HCT116 (cell line): Measurements from ENCODE around the gene SLC25A47. TPM values are rescaled to one million over a fixed set of nuclear protein-coding genes. Genes with fewer than 3 reads are reported as not detected.

Source experiments
- ATAC-seq: fragments of 200-7000 bp; cut with Tn5 transposase; 2 replicates; pipeline ENCODE4 v1.9.1; 2020; ENCODE audit warnings: mild to moderate bottlenecking, moderate library complexity
- BruUV-seq: library from RNA; stranded (reverse); fragments of 400-500 nt; replicated peaks from 2 replicates; lab custom pipeline; 2021; lab: Mats Ljungman, UMichigan
- CTCF ChIA-PET: fragments of 300-600 bp; sonication (Branson Sonifier 250); formaldehyde crosslinking; loops from one replicate; lab custom pipeline; 2021; ENCODE audit warnings: antibody characterized with exemption; lab: Charles Lee
- POLR2A ChIA-PET: fragments of 300-600, 350-600 bp; sonication (Branson Sonifier 250); formaldehyde crosslinking; loops from one replicate; lab custom pipeline; 2021; ENCODE audit warnings: antibody characterized with exemption; lab: Charles Lee
- RAD21 ChIA-PET, 2 experiments: fragments of 300-600 bp; sonication (Branson Sonifier 250); formaldehyde crosslinking; loops; one replicate each; lab custom pipeline; 2023; ENCODE audit warnings: low total read pairs in 2 of 2; ENCODE audit not compliant: uncharacterized antibody in 2 of 2, unreplicated experiment in 2 of 2, low non-redundant PET in 1 of 2; lab: Charles Lee
- DNase-seq: peaks from one replicate; pipeline ENCODE4 v3.0.0-alpha.2; 2010; ENCODE audit warnings: low read depth, low spot score
- H2AFZ ChIP-seq: fragments of 200-600 bp; shearing (Covaris generic), sonication (generic); 2 replicates; pipeline ENCODE4 v1.6.1; 2017; ENCODE audit warnings: low read depth, mixed run types, mixed read lengths, antibody characterized with exemption, low read length; ENCODE audit not compliant: poor library complexity, severe bottlenecking
- H3K27ac ChIP-seq: 2 replicates; pipeline ENCODE4 v1.5.1; 2012; ENCODE audit warnings: low read depth, low read length
- H3K27me3 ChIP-seq: fragments of 200-600 bp; sonication (generic); 2 replicates; pipeline ENCODE4 v1.6.1; 2016; ENCODE audit warnings: mixed run types, low read length, mixed read lengths; ENCODE audit not compliant: insufficient read depth
- H3K36me3 ChIP-seq, 2 experiments: fragments of 200-500 bp in 1 of 2; fragments of 200-600 bp in 1 of 2; sonication (Bioruptor generic) in 1 of 2; sonication (generic) in 1 of 2; 2 replicates each; pipeline versions ENCODE4 v1.5.1 to v1.6.1; 2014 to 2016; ENCODE audit warnings: low read length in 2 of 2, inconsistent platforms in 1 of 2, mixed read lengths in 1 of 2, mixed run types in 1 of 2; ENCODE audit not compliant: insufficient read depth in 2 of 2, control insufficient read depth in 1 of 2
- H3K4me1 ChIP-seq, 2 experiments: fragments of 200-600 bp in 1 of 2; sonication (generic) in 1 of 2; 2 replicates each; pipeline versions ENCODE4 v1.5.1 to v1.6.1; 2012 to 2017; ENCODE audit warnings: low read length in 2 of 2, inconsistent platforms in 1 of 2, mild to moderate bottlenecking in 1 of 2, mixed read lengths in 1 of 2, mixed run types in 1 of 2, moderate library complexity in 1 of 2; ENCODE audit not compliant: insufficient read depth in 2 of 2, control insufficient read depth in 1 of 2
- H3K4me2 ChIP-seq: fragments of 200-600 bp; sonication (generic); 2 replicates; pipeline ENCODE4 v1.6.1; 2017; ENCODE audit warnings: mixed run types, low read length, mixed read lengths
- H3K4me3 ChIP-seq, 2 experiments: fragments of 200-600 bp in 1 of 2; sonication (generic) in 1 of 2; replicated peaks in 1 of 2; 2 replicates each; pipeline ENCODE4 v1.5.1; 2011 to 2016; ENCODE audit warnings: low read length in 2 of 2, control low read depth in 1 of 2, low read depth in 1 of 2, mild to moderate bottlenecking in 1 of 2, mixed read lengths in 1 of 2, mixed run types in 1 of 2
- H3K79me2 ChIP-seq: fragments of 200-600 bp; sonication (generic); 2 replicates; pipeline ENCODE4 v1.6.1; 2017; ENCODE audit warnings: mild to moderate bottlenecking, mixed run types, low read length, moderate library complexity, mixed read lengths; ENCODE audit not compliant: insufficient read depth
- H3K9ac ChIP-seq: fragments of 200-600 bp; sonication (generic); 2 replicates; pipeline ENCODE4 v1.6.1; 2016; ENCODE audit warnings: low read length, mixed read lengths
- H3K9me2 ChIP-seq: fragments of 200-600 bp; sonication (generic), shearing (Covaris generic); 2 replicates; pipeline ENCODE4 v1.6.1; 2017; ENCODE audit warnings: mixed run types, mild to moderate bottlenecking, moderate library complexity; ENCODE audit not compliant: insufficient read depth
- H3K9me3 ChIP-seq, 2 experiments: fragments of 200-500 bp in 1 of 2; fragments of 200-600 bp in 1 of 2; sonication (Bioruptor generic) in 1 of 2; sonication (generic) in 1 of 2; 2 replicates each; pipeline ENCODE4 v1.6.1; 2014 to 2017; ENCODE audit warnings: low read length in 2 of 2, mixed read lengths in 2 of 2, inconsistent platforms in 1 of 2, low read depth in 1 of 2, mild to moderate bottlenecking in 1 of 2, mixed run types in 1 of 2, moderate library complexity in 1 of 2; ENCODE audit not compliant: control insufficient read depth in 1 of 2, insufficient read depth in 1 of 2
- H4K20me1 ChIP-seq: fragments of 200-600 bp; sonication (generic), shearing (Covaris generic); 2 replicates; pipeline ENCODE4 v1.6.1; 2017; ENCODE audit warnings: mixed run types, mild to moderate bottlenecking, moderate library complexity; ENCODE audit not compliant: insufficient read depth
- ATF3 ChIP-seq: IDR thresholded peaks from 2 replicates; pipeline ENCODE4 v1.6.1; 2012
- CEBPB ChIP-seq: IDR thresholded peaks from 2 replicates; pipeline ENCODE4 v1.6.1; 2012; ENCODE audit warnings: low read depth
- EGR1 ChIP-seq: IDR thresholded peaks from 2 replicates; pipeline ENCODE4 v1.6.1; 2012; ENCODE audit warnings: low read depth
- ELF1 ChIP-seq: IDR thresholded peaks from 2 replicates; pipeline ENCODE4 v1.6.1; 2012; ENCODE audit warnings: low read depth, borderline replicate concordance
- EZH2 ChIP-seq: fragments of 200-600 bp; sonication (generic); IDR thresholded peaks from 2 replicates; pipeline ENCODE4 v1.6.1; 2017; ENCODE audit warnings: antibody characterized with exemption, mixed run types
- EZH2phosphoT487 ChIP-seq: fragments of 200-600 bp; IDR thresholded peaks from 2 replicates; pipeline ENCODE4 v1.6.1; 2018; ENCODE audit warnings: antibody characterized with exemption, borderline replicate concordance
- FOSL1 ChIP-seq: IDR thresholded peaks from 2 replicates; pipeline ENCODE4 v1.6.1; 2012; ENCODE audit warnings: low read depth
- MAX ChIP-seq: IDR thresholded peaks from 2 replicates; pipeline ENCODE4 v1.6.1; 2012
- POLR2AphosphoS5 ChIP-seq: IDR thresholded peaks from 2 replicates; pipeline ENCODE4 v1.6.1; 2011; ENCODE audit warnings: mild to moderate bottlenecking, low read depth, low read length, moderate library complexity
- REST ChIP-seq: IDR thresholded peaks from 2 replicates; pipeline ENCODE4 v1.6.1; 2012; ENCODE audit warnings: low read depth
- SP1 ChIP-seq: IDR thresholded peaks from 2 replicates; pipeline ENCODE4 v1.6.1; 2012; ENCODE audit warnings: low read depth
- SRF ChIP-seq: IDR thresholded peaks from 2 replicates; pipeline ENCODE4 v1.6.1; 2012; ENCODE audit warnings: low read depth
- ZFX ChIP-seq: fragments of 450-650 bp; IDR thresholded peaks from 2 replicates; pipeline ENCODE4 v1.6.1; 2017
- intact Hi-C: fragments of 100-400 bp; cut with micrococcal nuclease; formaldehyde crosslinking; loops from 2 replicates; pipeline ENCODE4 v1.10.0; 2022
- total RNA-seq: library from RNA; stranded (reverse); gene quantifications from one replicate; pipeline ENCODE4 v1.2.1, GENCODE V29; 2021; ENCODE audit not compliant: unreplicated experiment

SLC25A47 gene
- total RNA-seq, 1 experiment from 2014 or later, result 0.17 TPM

- no peak for TF ChIP-seq EZH2phosphoT487
- TF ChIP-seq SP1, result no peak
- TF ChIP-seq POLR2AphosphoS5, result no peak
- TF ChIP-seq EGR1, result no peak
- TF ChIP-seq ATF3, result no peak
- TF ChIP-seq ZFX, result no peak
- TF ChIP-seq ELF1, result no peak
- TF ChIP-seq FOSL1, result no peak
- no peak for TF ChIP-seq CEBPB
- no peak for TF ChIP-seq SRF
- TF ChIP-seq EZH2, result no peak
- no peak for TF ChIP-seq MAX
- TF ChIP-seq REST, result no peak
- Histone ChIP-seq H3K79me2 (no peaks in the 10 kb centered on the region), H3K9me2 (no peaks in the 10 kb centered on the region), H3K4me2 (no peak overlapping the region), H2AFZ (no peak overlapping the region), H4K20me1 (no peaks in the 10 kb centered on the region), H3K4me1 (peaks cover 11 to 12% of the 10 kb centered on the region in 2 experiments), H3K9ac (no peak overlapping the region), H3K27me3 (no peaks in the 10 kb centered on the region), H3K36me3 (0 out of 4 replicates have a peak, but pooled peaks cover 0 to 3% of the 10 kb centered on the region in 2 experiments), H3K27ac (no peak overlapping the region), H3K4me3 (no peak overlapping the region), H3K9me3 (no peaks in the 10 kb centered on the region)
- ChIA-PET CTCF (interaction anchor here (3.8 kb wide), 1 partner anchor 13 kb away, joined by 19 read pairs; no protein-coding TSS in a partner anchor), RAD21 (no interaction called here), POLR2A (no interaction called here)
- no peak for DNase-seq
- no TSS peak for BruUV-seq
- no peak for ATAC-seq
- intact Hi-C loops, result no loop called here
Measured at GRCh38 chr14:100298551-100299237, 24.4 kb upstream of the SLC25A47 start.
